Prostate gland (tissue), 2 donors: ENCODE data around the gene RELL1. TPM values are rescaled to one million over a fixed set of nuclear protein-coding genes. Genes with fewer than 3 reads are reported as not detected.

Experiments
- DNase-seq: peaks from one replicate; pipeline ENCODE4 v3.0.0-alpha.2; 2019; ENCODE audit warnings: low spot score
- H3K27ac ChIP-seq, 2 donors: fragments of 200-600 bp; sonication (generic); 2 replicates each; pipeline ENCODE4 v1.5.1; 2017 to 2019
- H3K27me3 ChIP-seq: fragments of 200-600 bp; sonication (generic); replicated peaks from 2 replicates; pipeline ENCODE4 v1.5.1; 2019; ENCODE audit not compliant: insufficient read depth
- H3K36me3 ChIP-seq, 2 donors: fragments of 200-600 bp; sonication (generic); 1 replicate in 1 of 2; 2 replicates in 1 of 2; pipeline versions ENCODE4 v1.5.1 to v1.8.1; 2017 to 2019
- H3K4me1 ChIP-seq: fragments of 200-600 bp; sonication (generic); replicated peaks from 2 replicates; pipeline ENCODE4 v1.5.1; 2019
- H3K4me3 ChIP-seq, 2 donors: fragments of 200-600 bp; sonication (generic); 2 replicates each; pipeline ENCODE4 v1.5.1; 2017 to 2019
- H3K9me3 ChIP-seq: fragments of 200-600 bp; sonication (generic); 2 replicates; pipeline ENCODE4 v1.5.1; 2017
- POLR2A ChIP-seq: fragments of 450-650 bp; IDR thresholded peaks from one replicate; pipeline ENCODE4 v1.6.1; 2016; ENCODE audit warnings: antibody characterized with exemption, mild to moderate bottlenecking
- POLR2AphosphoS5 ChIP-seq: sonication (generic); formaldehyde crosslinking; IDR thresholded peaks from one replicate; pipeline ENCODE4 v1.6.1; 2017; ENCODE audit warnings: antibody characterized with exemption
- WGBS: methylation state at CpG from one replicate; pipeline ENCODE4 v1.1.5; 2018; 5-methylcytosine and 5-hydroxymethylcytosine counted together
- intact Hi-C: fragments of 100-400 bp; cut with DNase I; formaldehyde crosslinking; loops from one replicate; pipeline ENCODE4 v1.14.2; 2022
- total RNA-seq, 2 donors: library from RNA; depleted of rRNA; stranded (reverse); fragments of >200 nt; gene quantifications; one replicate each; pipeline ENCODE4 v1.1.0, GENCODE V29; 2016
- TF ChIP-seq, protein P1 (sequence below), 4 experiments: fragments of 200-600 bp in 2 of 4; fragments of 450-650 bp in 2 of 4; sonication (generic) in 2 of 4; IDR thresholded peaks; 1 replicate in 3 of 4; 2 replicates in 1 of 4; pipeline ENCODE4 v1.5.1; 2016 to 2019; ENCODE audit warnings: antibody characterized with exemption in 4 of 4, mild to moderate bottlenecking in 2 of 4, moderate library complexity in 2 of 4

RELL1 gene
- total RNA-seq, 2 donors from 2014 or later, result 18.9 to 26.2 TPM

DNA sequence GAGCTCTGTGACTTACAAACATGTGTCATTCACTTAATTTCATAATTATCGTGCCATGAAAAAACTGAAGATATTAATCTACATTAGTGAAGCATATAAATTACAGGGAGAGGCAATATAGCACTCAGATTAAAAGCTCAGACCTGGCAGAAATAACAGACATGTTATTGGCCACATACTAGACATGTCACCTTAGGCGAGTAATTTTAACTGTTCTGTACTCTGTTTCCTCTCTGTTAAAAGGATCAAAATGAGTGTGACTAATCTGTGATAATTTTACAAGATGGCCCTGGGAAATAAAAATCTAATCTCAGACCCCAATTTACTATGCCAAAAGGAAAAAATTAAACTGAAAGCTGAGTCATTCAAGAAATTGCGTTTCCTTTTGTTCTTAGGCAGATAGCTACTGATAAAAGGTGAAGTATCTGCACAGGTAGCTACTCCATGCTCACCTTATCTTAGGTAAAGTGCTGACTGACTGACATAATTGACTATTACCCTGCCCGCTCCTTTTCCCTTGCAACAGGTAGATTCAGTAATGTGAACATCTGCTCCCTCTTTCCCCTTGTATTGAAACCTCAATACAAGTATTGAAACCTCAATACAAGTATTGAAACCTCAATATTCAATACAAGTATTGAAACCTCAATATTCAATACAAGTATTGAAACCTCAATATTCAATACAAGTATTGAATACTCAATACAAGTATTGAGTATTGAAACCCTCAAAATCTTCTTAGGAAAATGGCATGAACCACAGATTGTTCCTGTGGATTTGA, 33.2 kb downstream of the RELL1 start:
- no peak for DNase-seq
- Histone ChIP-seq H3K27ac (no peak overlapping the region), H3K4me3 (no peak overlapping the region), H3K9me3 (no peaks in the 10 kb centered on the region), H3K36me3 (no peaks in the 10 kb centered on the region), H3K27me3 (no peaks in the 10 kb centered on the region), H3K4me1 (no peaks in the 10 kb centered on the region)
- no peak for TF ChIP-seq POLR2A
- TF ChIP-seq, protein P1, sequence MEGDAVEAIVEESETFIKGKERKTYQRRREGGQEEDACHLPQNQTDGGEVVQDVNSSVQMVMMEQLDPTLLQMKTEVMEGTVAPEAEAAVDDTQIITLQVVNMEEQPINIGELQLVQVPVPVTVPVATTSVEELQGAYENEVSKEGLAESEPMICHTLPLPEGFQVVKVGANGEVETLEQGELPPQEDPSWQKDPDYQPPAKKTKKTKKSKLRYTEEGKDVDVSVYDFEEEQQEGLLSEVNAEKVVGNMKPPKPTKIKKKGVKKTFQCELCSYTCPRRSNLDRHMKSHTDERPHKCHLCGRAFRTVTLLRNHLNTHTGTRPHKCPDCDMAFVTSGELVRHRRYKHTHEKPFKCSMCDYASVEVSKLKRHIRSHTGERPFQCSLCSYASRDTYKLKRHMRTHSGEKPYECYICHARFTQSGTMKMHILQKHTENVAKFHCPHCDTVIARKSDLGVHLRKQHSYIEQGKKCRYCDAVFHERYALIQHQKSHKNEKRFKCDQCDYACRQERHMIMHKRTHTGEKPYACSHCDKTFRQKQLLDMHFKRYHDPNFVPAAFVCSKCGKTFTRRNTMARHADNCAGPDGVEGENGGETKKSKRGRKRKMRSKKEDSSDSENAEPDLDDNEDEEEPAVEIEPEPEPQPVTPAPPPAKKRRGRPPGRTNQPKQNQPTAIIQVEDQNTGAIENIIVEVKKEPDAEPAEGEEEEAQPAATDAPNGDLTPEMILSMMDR (IDR thresholded peaks at IDR 0.05), result no peak
- 94% methylated on average over 4 of the region's 4 CpGs for WGBS
- intact Hi-C loops, result no loop called here

DNA sequence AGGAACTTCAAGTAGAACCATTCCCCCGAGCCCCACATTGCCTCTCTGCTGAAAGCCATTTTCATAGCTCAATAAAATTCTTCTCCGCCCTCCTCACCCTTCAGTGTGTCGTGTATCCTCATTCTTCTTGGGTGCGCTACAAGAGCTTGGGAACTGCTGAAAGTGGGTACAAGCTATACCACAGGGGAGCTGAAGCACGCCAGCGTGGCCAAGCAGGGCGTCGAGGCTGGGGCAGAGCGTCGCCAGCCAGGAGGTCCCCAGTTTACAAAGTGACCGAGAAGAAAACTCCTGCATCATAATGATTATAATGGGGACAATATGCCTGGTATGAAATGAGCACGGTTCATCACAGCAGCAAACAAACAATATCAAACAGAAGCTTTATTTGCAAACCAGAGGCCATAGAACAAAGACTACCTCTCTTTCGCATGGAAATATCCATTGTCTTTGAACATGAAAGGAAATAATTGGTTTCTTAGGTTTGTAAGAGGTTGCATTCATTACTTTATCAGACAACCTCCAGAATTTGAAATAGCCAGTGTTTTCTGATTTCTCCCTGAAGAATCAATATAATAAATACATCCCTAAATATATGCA, 34.3 kb downstream of the RELL1 start:
- TF ChIP-seq POLR2A (no peak), POLR2AphosphoS5 (no peak)
- TF ChIP-seq, protein P1 (IDR thresholded peaks at IDR 0.05), result no peak
- H3K4me1 ChIP-seq, result no peaks in the 10 kb centered on the region
- intact Hi-C loops, result no loop called here
- no peaks in the 10 kb centered on the region for H3K9me3 ChIP-seq
- H3K36me3 ChIP-seq, result no peaks in the 10 kb centered on the region
- no peak overlapping the region for H3K27ac ChIP-seq
- WGBS, result 94% methylated on average over 13 of the region's 13 CpGs
- DNase-seq, result no peak
- no peak overlapping the region for H3K4me3 ChIP-seq
- H3K27me3 ChIP-seq, result no peaks in the 10 kb centered on the region

DNA sequence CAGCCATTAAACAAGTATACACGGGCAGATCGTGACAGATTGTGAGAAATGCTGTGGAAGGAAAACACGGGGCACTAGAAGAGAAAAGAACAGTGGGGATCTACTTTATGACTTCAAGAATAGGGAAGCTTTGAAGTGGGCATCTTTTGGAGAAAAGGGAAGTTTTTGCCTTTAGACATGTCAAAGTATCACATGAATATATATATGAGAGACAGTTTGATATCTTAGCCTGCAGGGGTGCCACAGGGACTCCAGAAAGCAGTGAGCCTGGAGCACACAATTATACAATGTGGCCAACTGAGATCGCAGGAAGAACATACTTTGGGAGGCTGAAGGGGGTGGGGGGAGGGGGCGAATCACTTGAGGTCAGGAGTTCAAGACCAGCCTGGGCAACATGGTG, 35.7 kb downstream of the RELL1 start:
- Histone ChIP-seq H3K27ac (no peak overlapping the region), H3K4me1 (no peaks in the 10 kb centered on the region), H3K4me3 (no peak overlapping the region), H3K36me3 (no peaks in the 10 kb centered on the region), H3K9me3 (no peaks in the 10 kb centered on the region), H3K27me3 (no peaks in the 10 kb centered on the region)
- TF ChIP-seq POLR2AphosphoS5, result no peak
- TF ChIP-seq, protein P1 (IDR thresholded peaks at IDR 0.05), result no peak
- TF ChIP-seq POLR2A, result no peak
- 95% methylated on average over 5 of the region's 5 CpGs for WGBS
- DNase-seq, result no peak
- intact Hi-C loops, result no loop called here

DNA sequence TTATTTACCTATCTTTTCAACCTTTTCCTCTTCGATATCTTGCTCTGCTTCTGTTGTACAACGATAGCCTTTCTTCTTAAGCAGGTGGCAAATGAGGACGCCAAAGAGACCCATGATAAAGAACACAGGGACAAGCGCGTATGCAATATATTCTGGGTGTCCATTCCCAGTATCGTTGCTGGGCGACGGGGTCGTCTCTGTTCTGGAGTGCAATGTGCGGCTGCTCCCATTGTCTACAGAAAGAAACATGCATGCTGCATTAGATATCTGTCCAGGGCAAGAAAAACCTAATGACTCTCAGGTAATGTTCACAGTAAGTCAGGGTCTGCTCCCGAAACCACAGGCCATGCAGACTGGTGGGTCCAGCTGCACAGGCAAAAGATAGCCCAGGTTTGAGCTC, 36.9 kb downstream of the RELL1 start:
- WGBS, result 87% methylated on average over 11 of the region's 11 CpGs
- TF ChIP-seq POLR2AphosphoS5 (no peak), POLR2A (no peak)
- TF ChIP-seq, protein P1 (IDR thresholded peaks at IDR 0.05), result no peak
- Histone ChIP-seq H3K4me1 (no peaks in the 10 kb centered on the region), H3K9me3 (no peaks in the 10 kb centered on the region), H3K4me3 (no peak overlapping the region), H3K27me3 (no peaks in the 10 kb centered on the region), H3K27ac (no peak overlapping the region), H3K36me3 (no peaks in the 10 kb centered on the region)
- no peak for DNase-seq
- intact Hi-C loops, result no loop called here
